Memory B cell (primary cell): ENCODE data around the gene CFAP410.
A peak's percentile ranks its signal among the peaks of the same experiment; 100 is the strongest.

Source experiments
- ATAC-seq: fragments of 150-1000 bp; cut with Tn5 transposase; 2 replicates; pipeline ENCODE4 v1.10.0; 2021; ENCODE audit warnings: low read depth, mild to moderate bottlenecking, moderate library complexity
- DNase-seq, 2 donors: peaks; one replicate each; pipeline ENCODE4 v3.0.0; 2022; ENCODE audit warnings: low spot score in 2 of 2
- H3K27ac Mint-ChIP-seq: one replicate; pipeline ENCODE4 v1.8.0; 2022; ENCODE audit warnings: mild to moderate bottlenecking, moderate library complexity, mixed read lengths
- H3K27me3 Mint-ChIP-seq: one replicate; pipeline ENCODE4 v1.8.0; 2022; ENCODE audit warnings: mixed read lengths
- H3K36me3 Mint-ChIP-seq: one replicate; pipeline ENCODE4 v1.8.0; 2022; ENCODE audit warnings: mild to moderate bottlenecking, mixed read lengths
- H3K4me1 Mint-ChIP-seq: one replicate; pipeline ENCODE4 v1.8.0; 2022; ENCODE audit warnings: mixed read lengths
- H3K4me3 Mint-ChIP-seq: one replicate; pipeline ENCODE4 v1.8.0; 2022; ENCODE audit warnings: mild to moderate bottlenecking, moderate library complexity, mixed read lengths
- H3K9me3 Mint-ChIP-seq: one replicate; pipeline ENCODE4 v1.8.0; 2022; ENCODE audit warnings: mixed read lengths

CFAP410 gene

DNA sequence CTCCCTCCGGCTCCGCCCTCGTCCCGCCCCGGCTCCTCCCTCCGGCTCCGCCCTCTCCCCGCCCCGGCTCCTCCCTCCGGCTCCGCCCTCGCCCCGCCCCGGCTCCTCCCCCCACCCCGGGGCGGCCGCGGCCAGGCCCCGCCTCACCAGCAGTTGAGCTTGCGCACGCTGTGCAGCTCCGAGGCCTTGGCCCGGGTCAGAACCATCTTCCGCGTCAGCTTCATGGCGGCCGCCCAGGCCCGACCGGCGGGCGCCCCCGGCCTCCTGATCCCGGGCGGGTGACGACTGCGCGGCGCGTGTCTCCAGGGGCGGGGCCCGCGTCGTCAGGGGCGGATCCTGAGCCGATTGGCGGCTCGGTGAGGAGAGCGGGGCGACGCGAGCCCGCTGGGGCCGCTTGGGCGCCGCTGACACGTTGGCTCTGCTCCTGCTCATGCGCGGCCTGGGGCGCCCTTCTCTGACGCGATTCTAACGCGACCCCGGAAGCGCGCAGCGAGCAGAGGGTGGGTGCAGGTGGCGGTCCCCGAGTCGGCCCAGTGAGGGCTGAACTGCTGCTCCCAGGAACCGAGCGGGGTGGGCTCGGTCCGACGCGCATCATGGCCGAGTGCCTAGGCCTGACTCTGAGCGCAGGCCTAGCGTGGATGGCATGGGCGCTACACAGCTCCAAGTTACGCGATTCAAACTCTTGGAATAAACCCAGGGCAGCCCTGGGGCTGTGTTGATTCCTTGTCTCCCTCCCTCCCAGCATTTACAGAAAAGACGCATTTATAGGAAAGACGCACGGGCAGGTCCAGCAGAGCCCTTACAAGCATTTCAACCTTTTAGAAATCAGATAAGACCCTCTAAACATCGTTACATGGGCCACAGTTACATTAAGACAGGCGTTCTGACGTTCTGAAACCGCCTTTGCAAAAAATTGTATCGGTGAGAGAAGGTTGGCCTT lies at the start of gene CFAP410:
Gene CFAP410, minus strand, starts transcription at position 420 of the 940 bp plus-strand sequence. Its CDS starts 196 bp downstream, at position 224.
- peak; percentile 96 to 97 for DNase-seq
- Mint-ChIP-seq H3K4me3 (peak within 1 kb of the TSS; percentile 85), H3K27me3 (no peaks in the 10 kb centered on the region)

DNA sequence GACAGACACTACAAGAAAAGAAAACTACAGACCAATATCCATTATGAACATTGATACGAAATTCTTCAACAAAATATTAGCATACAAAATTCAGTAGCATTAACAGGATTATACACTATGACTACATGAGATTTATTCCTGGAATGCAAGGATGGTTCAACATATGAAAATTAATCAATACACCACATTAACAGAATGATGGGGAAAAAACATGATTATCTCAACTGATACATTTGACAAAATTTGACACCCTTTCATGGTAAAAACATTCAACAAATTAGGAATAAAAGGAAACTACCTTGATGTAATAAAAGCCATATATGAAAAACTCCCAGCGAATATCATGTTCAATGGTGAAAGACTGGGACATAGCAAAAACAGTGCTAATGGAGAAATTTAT lies 45.8 kb upstream of the CFAP410 start:
- H3K27ac Mint-ChIP-seq = no peak overlapping the region
- DNase-seq (no peak), ATAC-seq (no peak)
- no peak overlapping the region for H3K4me3 Mint-ChIP-seq
- H3K36me3 Mint-ChIP-seq = peaks cover 36% of the 10 kb centered on the region
- no peaks in the 10 kb centered on the region for H3K4me1 Mint-ChIP-seq
- H3K27me3 Mint-ChIP-seq = peaks cover 2% of the 10 kb centered on the region
- H3K9me3 Mint-ChIP-seq = peaks cover 14% of the 10 kb centered on the region

More for the DNA sequence above, at the start of gene CFAP410:
- peaks cover 10% of the 10 kb centered on the region for H3K4me1 Mint-ChIP-seq
- H3K9me3 Mint-ChIP-seq = no peaks in the 10 kb centered on the region
- peaks cover 4% of the 10 kb centered on the region for H3K36me3 Mint-ChIP-seq
- peak within 1 kb of the TSS; percentile 98 for H3K27ac Mint-ChIP-seq
- peak; percentile 85 for ATAC-seq

DNA sequence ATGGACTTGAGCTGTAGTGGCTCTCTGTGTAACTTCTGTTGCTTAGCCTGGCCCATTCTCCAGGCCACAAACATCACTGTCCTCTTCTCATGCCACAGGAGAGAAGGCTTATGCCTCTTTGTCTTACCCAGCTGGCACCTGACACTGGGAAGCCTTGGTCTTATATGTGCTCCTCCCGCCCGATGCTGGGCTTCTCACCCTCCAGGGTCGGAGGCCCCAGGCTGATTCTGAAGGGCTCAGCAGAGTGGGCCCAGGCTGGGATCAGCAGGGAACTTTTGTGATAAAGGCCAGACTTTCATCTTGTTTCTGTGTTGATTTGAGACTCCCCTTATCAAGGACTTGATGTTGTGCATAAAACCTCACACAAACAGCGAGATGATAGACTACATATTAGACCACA lies 44.0 kb upstream of the CFAP410 start:
- no peaks in the 10 kb centered on the region for H3K4me1 Mint-ChIP-seq
- H3K9me3 Mint-ChIP-seq = peaks cover 14% of the 10 kb centered on the region
- ATAC-seq (no peak), DNase-seq (no peak)
- H3K4me3 Mint-ChIP-seq = no peak overlapping the region
- H3K27ac Mint-ChIP-seq = no peak overlapping the region
- H3K27me3 Mint-ChIP-seq = peaks cover 2% of the 10 kb centered on the region
- H3K36me3 Mint-ChIP-seq = peaks cover 36% of the 10 kb centered on the region

DNA sequence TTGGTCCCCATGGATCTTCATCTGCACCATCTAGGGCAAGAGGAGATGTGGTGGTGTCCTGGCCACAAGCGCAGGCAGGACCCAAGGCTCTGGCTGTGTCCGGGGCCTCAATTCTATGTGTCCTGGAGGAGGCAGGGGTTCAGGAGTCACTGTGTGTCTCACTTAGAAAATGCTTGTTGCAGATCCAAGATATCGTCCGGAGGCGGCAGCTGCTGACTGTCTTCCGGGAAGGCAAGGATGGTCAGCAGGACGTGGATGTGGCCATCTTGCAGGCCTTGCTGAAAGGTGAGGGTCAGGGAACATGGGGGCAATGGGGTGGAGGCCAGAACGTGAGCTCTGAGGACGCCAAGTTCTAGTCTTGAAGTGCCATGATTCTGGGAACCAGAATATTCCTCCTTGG lies 43.3 kb upstream of the CFAP410 start:
- Mint-ChIP-seq H3K36me3 (peaks cover 34% of the 10 kb centered on the region), H3K4me3 (no peak overlapping the region), H3K27me3 (peaks cover 2% of the 10 kb centered on the region), H3K9me3 (peaks cover 14% of the 10 kb centered on the region), H3K4me1 (no peaks in the 10 kb centered on the region), H3K27ac (no peak overlapping the region)
- ATAC-seq = no peak
- DNase-seq = no peak

DNA sequence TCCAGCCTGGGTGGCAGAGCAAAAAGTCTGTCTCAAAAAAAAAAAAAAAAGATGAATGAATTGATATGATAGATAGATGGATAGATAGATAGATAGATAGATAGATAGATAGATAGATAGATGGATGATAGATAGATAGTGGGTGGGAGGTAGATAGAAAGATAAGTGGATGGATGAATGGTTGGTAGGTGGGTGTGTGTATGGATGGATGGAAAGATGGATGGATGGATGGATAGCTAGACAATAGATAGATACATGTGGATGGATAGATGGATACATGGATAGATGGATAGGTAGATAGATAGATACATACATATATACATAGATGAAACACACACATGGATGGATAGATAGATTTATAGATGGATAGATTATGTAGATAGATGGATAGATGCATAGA lies 42.7 kb upstream of the CFAP410 start:
- DNase-seq = no peak
- Mint-ChIP-seq H3K36me3 (peaks cover 34% of the 10 kb centered on the region), H3K9me3 (peaks cover 14% of the 10 kb centered on the region), H3K27me3 (peaks cover 2% of the 10 kb centered on the region), H3K4me3 (no peak overlapping the region), H3K4me1 (peaks cover 4% of the 10 kb centered on the region), H3K27ac (no peak overlapping the region)
- no peak for ATAC-seq

DNA sequence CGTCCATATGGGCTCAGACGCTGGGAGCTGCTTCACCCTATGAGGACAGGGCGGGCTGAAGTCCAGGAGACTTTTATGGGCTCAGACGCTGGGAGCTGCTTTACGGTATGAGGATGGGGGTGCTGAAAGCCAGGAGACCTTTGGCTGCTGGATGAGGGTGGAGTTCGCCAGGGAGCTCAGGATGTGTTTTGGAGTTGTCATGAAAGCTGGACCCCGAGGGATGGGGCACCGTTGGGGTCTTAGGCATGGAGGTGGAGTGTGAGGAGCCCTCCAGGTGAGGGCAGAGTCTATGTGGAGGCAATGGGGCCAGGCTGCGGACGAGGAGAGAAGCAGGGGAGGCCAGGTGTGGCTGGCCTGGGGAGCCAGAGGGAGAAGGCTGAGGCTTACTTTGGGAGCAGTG lies 41.7 kb upstream of the CFAP410 start:
- peaks cover 6% of the 10 kb centered on the region for H3K4me1 Mint-ChIP-seq
- DNase-seq = no peak

DNA sequence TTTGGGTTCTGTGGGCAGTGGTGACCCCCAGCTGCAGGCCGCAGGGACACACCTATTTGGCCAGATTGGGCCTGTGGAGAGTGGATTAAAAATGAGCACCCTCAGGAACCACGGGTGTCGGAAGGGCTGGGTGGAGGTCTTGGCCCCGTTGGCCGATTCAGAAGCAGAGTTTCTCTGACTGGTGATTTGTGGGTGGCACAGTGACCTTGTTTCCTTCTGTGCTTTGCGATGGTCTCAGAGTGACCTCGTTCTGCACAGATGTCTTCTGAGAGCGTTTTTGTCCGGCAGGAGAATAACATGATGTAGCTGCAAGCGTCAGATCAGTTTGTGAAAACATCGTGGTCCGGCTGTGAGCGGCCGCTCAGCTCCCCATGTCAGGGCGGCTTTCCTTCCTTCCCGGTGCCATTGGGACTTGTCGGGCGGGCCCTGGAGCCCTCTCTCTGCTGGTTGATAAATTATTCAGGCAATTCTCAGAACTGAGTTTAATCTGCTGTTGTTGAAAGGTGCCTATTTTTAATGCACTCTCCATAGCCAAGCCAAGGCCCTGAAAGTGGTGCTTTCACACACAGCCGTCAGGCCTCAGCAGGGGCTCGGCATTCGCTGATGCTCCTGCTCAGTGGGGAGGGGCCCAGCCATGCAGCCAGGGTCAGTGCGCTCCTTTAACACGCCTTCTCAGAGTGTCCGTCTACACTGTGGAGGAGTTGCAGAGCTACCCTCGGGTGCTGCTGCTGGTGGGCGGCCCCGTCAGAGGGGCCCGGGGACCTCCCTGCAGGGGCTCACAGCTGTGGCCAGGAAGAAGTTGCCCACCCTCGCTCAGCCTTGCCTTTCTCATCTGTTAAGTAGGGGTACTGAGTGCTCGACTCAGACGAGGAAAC lies 41.0 kb upstream of the CFAP410 start:
- peaks cover 12% of the 10 kb centered on the region for H3K9me3 Mint-ChIP-seq
- ATAC-seq (no peak), DNase-seq (no peak)
- H3K27me3 Mint-ChIP-seq = peaks cover 2% of the 10 kb centered on the region
- peaks cover 12% of the 10 kb centered on the region for H3K4me1 Mint-ChIP-seq
- H3K36me3 Mint-ChIP-seq = peaks cover 30% of the 10 kb centered on the region
- H3K27ac Mint-ChIP-seq = no peak overlapping the region
- H3K4me3 Mint-ChIP-seq = no peak overlapping the region

More for the DNA sequence above, 41.7 kb upstream of the CFAP410 start:
- H3K27me3 Mint-ChIP-seq = peaks cover 2% of the 10 kb centered on the region
- peaks cover 33% of the 10 kb centered on the region for H3K36me3 Mint-ChIP-seq
- no peak for ATAC-seq
- H3K9me3 Mint-ChIP-seq = peaks cover 14% of the 10 kb centered on the region
- no peak overlapping the region for H3K4me3 Mint-ChIP-seq
- H3K27ac Mint-ChIP-seq = no peak overlapping the region

DNA sequence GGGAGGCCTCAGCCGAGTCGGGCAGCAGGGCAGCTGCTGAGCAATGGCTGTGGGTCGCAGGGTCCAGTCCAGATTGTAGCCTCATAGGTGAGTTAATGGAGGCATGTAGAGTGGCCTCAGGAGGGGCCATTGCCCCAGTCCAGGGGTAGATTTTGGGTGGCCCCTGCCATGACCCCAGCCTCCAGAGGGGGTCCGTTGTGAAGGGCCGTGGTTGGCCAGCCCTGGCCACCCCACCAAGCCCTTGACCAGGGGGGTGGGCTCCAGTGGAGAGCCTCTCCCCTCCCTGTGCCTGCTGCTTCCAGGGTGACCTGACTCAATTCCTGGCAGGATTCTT lies 40.3 kb upstream of the CFAP410 start:
- H3K4me3 Mint-ChIP-seq = no peak overlapping the region
- no peak for ATAC-seq
- H3K4me1 Mint-ChIP-seq = peaks cover 18% of the 10 kb centered on the region
- no peak for DNase-seq
- peaks cover 28% of the 10 kb centered on the region for H3K36me3 Mint-ChIP-seq
- peaks cover 14% of the 10 kb centered on the region for H3K9me3 Mint-ChIP-seq
- H3K27ac Mint-ChIP-seq = no peak overlapping the region
- H3K27me3 Mint-ChIP-seq = peaks cover 2% of the 10 kb centered on the region

DNA sequence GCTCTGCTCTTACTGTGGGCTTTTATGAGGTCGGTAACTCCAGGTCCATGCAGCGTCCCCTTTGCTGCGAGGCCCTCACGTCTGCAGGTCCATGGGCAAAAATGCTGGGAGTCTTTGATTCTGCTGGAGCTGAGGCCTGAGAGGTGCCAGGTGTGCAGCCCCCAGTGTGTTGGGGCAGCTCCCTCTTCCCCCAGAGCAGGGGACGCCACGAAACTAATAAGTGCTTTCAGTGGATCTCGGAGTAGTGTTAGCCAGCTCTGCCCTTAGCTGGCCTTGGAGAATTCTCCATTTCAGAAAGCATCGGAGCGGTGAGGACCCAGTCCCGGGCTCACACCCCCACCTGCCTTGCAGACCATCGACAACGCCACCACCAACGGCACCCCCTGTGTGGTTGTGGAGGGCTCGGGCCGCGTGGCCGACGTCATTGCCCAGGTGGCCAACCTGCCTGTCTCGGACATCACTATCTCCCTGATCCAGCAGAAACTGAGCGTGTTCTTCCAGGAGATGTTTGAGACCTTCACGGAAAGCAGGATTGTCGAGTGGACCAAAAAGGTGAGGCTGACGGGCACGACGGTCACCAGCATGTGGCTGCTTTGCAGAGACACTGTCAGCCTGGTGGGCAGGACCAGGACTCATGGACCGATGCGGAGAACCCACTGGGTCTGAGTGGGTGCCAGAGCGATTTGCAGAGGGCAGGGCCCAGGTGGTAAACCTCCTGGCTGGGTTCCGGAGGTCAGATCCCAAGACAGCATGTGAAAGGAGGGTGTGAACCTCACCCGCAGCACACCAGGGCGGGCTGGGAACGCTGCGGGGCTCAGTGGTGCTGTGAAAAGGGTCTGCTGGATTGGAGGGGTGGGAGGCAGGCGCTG lies 39.7 kb upstream of the CFAP410 start:
- peaks cover 27% of the 10 kb centered on the region for H3K36me3 Mint-ChIP-seq
- peaks cover 18% of the 10 kb centered on the region for H3K4me1 Mint-ChIP-seq
- peaks cover 13% of the 10 kb centered on the region for H3K9me3 Mint-ChIP-seq
- ATAC-seq = no peak
- H3K27me3 Mint-ChIP-seq = peaks cover 2% of the 10 kb centered on the region
- DNase-seq = no peak
- no peak overlapping the region for H3K27ac Mint-ChIP-seq
- H3K4me3 Mint-ChIP-seq = no peak overlapping the region

DNA sequence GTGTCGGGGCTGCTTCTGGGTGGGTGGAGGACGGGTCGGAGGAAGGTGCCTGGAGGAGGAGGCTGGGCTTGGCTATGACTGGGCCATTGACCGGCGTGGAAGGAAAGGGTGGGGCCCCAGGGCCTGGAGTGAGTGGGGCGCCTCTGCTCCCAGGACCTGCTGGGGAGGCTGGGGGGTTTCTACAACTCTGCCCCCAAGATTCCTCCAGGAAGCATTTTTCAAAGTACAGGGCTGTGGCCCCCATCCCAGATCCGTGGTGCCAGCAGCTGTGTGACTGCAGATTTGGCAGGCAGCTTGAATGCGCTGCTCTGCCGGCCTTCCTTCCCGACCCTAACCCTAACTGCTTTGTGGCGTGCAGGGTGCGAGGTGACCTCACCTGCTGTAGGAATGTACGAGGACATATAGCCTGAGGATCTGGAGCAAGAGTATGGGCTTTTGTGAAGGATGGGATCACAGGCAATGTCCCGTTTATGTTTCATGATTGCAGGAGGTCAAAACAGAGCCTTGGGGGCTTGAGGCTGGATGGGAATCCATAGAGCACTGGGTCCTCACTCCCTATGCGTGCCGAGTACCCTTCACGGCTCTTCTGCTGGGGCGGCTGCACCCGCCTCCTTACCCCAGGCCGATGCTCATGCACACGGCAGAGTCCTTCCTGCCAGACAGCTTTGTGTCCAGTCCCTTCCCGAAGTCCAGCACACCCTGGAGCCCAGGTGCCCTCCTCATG lies 38.9 kb upstream of the CFAP410 start:
- H3K27me3 Mint-ChIP-seq = peaks cover 2% of the 10 kb centered on the region
- H3K27ac Mint-ChIP-seq = no peak overlapping the region
- H3K36me3 Mint-ChIP-seq = peaks cover 22% of the 10 kb centered on the region
- ATAC-seq = no peak
- H3K4me3 Mint-ChIP-seq = no peak overlapping the region
- H3K9me3 Mint-ChIP-seq = peaks cover 10% of the 10 kb centered on the region
- DNase-seq = no peak
- peaks cover 18% of the 10 kb centered on the region for H3K4me1 Mint-ChIP-seq

DNA sequence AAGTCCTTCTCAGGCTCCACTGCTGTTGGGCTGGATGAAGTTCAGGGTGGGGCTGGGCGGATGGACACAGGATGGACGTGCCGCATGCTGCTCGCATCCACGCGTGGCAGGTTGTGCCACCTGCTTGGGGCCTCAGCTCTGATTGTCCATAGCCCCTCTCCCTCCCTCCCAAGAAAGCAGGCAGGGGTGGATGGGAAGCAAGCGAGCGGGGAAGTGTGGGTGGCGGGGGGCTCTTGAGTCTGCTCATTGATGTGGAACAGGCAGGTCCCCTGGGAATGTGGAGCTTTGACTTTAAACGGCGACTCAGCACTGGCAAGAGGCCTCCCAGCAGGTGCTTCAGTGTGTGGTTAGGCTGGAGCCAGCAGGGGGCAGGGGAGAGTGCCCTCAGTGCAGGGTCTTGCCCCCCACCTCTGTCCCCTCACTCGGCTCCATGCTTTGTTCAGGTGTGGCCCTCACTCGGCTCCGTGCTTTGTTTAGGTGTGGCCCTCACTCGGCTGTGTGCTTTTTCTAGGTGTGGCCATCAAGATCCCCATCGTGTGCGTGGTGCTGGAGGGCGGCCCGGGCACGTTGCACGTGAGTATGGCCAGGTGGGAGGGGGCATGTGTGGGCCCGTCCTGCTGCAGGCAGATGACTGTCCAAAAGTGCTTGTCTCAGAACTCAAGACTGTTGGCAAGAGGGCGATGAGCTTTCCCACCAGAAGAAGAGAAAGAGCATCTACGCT lies 38.2 kb upstream of the CFAP410 start:
- peaks cover 18% of the 10 kb centered on the region for H3K4me1 Mint-ChIP-seq
- H3K9me3 Mint-ChIP-seq = peaks cover 10% of the 10 kb centered on the region
- peaks cover 19% of the 10 kb centered on the region for H3K36me3 Mint-ChIP-seq
- H3K4me3 Mint-ChIP-seq = no peak overlapping the region
- no peak for DNase-seq
- no peak overlapping the region for H3K27ac Mint-ChIP-seq
- no peak for ATAC-seq
- peaks cover 2% of the 10 kb centered on the region for H3K27me3 Mint-ChIP-seq

DNA sequence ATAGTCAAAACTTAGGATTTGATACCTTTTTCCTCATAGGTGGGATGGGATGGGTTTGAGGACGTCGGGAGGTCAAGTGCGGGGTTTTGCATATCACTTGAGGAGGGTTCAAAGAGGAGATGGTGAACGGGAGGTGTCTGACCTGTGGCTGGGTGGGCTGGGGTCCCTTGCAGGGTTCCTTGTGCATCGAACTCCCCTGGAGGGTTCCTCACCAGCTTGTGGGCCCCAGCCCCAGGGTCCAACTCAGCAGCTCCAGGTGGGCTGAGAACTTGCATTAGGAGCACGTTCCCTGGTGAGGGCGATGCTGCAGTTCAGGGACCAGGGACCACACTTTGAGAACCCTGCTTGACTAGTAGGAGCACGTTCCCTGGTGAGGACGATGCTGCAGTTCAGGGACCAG lies 37.4 kb upstream of the CFAP410 start:
- H3K9me3 Mint-ChIP-seq = peaks cover 5% of the 10 kb centered on the region
- peaks cover 12% of the 10 kb centered on the region for H3K36me3 Mint-ChIP-seq
- H3K4me3 Mint-ChIP-seq = no peak overlapping the region
- H3K27ac Mint-ChIP-seq = no peak overlapping the region
- ATAC-seq = no peak
- peaks cover 18% of the 10 kb centered on the region for H3K4me1 Mint-ChIP-seq
- DNase-seq = no peak
- no peaks in the 10 kb centered on the region for H3K27me3 Mint-ChIP-seq
